HG03460 (cell line): ENCODE measurements around the gene KCNJ3.

Experiments
- ATAC-seq: cut with Tn5 transposase; IDR thresholded peaks from one replicate; pipeline ENCODE4 v1.9.1; 2021; ENCODE audit not compliant: unreplicated experiment

Gene KCNJ3

GRCh38 chr2:154706660-154707059, 8.2 kb downstream of the KCNJ3 start:
- no peak for ATAC-seq

GRCh38 chr2:154707994-154708575, 9.6 kb downstream of the KCNJ3 start:
- no peak for ATAC-seq

DNA sequence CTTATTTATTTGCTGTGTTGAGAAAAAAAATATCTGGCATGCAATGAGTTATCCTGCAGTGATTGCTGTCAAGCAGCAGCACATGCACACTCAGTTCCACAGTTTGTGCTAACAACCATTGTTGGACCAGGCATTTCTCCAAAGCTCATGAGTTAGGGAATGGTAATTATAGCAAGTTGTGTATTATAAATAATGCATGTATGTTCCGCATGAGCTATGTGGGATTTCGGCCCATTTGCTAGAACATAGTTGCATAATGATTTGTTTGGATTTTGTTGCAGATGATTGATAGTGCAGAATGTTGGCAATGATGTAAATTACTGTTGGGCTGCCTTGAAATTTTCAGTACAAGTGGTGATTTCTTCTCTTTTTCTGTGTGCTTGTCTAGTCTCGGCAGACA, 10.7 kb downstream of the KCNJ3 start:
- no peak for ATAC-seq

GRCh38 chr2:154710078-154710477, 11.6 kb downstream of the KCNJ3 start:
- ATAC-seq, result no peak

DNA sequence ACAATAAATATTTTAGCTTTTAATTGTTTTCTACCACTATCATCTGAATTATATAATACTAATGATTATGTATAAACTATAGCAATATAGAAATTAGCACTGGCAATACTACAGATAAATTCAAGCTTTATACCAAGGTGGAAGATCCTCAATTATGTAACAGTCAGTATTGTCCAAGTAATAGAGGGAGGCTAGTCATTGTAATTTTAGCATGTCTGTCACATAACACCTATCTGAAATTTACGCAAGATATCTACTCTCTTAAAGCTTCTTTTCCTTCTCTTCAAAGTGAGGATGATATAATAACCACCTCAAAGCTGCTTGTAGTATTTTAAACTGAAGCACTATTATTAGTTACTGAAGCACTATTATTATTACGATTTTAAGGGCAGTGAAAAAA, 12.2 kb downstream of the KCNJ3 start:
- ATAC-seq, result no peak

DNA sequence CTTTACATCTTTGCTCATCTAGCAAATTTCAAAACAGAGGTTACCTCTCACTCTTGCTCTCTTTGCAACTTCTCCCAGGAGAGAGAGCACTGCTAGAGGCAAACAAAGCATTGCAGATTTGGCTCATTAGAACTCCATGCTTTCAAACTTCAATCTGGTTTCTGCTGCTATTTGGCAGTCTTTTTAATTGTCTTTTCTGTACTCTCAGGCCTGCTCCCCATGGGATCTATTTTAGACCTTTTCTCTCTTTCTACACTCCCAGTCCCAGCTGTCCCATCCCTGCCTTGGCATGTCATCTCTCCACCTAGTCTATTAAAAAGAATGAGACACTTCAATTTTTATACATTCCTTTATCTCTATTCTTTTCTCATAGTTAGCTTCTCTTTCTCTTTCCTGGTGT, 15.2 kb downstream of the KCNJ3 start:
- ATAC-seq, result no peak

- ATAC-seq, result no peak
These were observed 22.2 kb downstream of the KCNJ3 start for GRCh38 chr2:154720651-154721050.

GRCh38 chr2:154724194-154724797, 25.8 kb downstream of the KCNJ3 start:
- no peak for ATAC-seq

DNA sequence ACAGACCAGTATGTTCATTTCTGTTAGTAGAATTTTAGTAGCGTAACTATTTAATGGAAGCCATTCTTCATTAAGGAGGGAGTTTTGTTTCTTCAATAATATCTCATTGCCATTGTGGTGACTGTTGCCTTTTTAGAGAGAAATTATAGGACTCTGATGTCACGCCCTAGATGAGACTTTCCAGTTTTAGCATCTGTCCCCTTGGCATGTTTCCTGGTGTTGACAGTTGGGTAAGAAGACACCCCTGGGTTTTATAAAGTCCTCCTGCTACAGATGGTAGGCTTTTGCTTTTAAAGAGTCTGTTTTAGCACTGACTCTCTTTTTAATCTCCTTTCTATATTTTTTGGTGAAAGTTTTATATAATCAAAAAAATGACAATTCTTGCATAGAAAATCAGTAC, 41.9 kb downstream of the KCNJ3 start:
- ATAC-seq, result no peak

DNA sequence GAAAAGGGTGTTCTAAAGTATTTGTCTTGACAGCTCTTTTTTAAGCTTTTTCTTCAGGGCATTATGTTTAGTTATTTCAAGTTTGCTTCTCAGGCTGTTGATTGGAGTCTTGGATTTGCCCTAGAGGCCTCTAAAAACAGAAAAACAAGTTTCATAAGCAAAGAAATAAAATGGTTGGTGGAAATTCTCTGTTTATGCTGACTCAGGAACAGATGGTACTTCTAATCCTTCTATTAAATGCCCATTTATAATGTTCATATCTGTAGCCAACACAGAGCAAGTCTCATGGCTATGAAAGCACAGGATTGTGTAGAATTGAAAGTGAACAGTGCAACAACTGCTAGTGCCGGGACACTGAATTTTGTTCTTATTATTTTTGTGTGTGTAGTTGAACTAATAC, 60.4 kb downstream of the KCNJ3 start:
- ATAC-seq, result no peak

- ATAC-seq, result no peak
These were observed 64.1 kb downstream of the KCNJ3 start for GRCh38 chr2:154762638-154763037.

DNA sequence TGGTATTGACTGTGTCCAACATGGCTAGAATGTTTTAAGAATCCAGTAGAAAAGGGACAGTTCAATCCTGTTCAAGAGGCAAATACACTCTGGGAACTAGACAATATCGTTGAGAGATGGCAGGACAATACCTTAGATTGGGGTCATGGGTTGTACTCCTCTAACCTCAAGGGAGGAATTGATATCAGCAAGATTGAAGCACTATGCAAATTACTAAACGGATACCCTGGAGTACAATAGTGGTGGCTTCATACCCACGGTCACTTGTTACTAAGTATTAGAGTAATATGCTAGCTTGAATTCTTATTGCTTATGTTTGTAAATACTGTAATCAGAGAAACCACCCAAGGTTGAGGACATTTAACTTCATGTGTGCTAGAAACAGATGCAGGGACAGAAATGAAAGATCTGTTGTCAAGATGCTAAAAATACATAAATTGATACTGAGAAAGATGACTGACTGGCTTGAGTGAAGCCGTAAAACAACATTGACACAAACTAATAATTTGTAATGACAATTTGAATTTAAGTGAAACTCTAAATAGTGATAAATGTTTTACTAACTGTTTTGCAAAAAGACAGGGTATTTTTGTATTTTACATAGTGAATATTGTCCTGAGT, 73.3 kb downstream of the KCNJ3 start:
- no peak for ATAC-seq

DNA sequence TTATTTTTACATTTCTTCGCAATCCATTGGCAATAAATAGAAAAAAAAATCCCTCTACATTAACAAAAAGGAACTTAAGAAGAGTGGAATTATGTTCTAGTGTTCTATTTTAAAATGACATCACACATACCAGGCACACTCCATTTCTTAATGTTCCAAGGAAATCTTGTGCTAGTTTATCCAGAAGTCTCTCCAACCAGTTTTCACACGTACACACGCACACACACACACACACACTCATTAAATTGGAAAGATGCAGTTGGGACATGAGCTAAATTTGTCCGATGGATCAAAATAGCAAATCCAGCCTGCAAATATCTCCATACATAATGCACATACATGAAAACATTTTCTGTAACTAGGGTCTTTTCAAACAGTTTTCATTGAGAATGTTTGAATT, 78.3 kb downstream of the KCNJ3 start:
- no peak for ATAC-seq

DNA sequence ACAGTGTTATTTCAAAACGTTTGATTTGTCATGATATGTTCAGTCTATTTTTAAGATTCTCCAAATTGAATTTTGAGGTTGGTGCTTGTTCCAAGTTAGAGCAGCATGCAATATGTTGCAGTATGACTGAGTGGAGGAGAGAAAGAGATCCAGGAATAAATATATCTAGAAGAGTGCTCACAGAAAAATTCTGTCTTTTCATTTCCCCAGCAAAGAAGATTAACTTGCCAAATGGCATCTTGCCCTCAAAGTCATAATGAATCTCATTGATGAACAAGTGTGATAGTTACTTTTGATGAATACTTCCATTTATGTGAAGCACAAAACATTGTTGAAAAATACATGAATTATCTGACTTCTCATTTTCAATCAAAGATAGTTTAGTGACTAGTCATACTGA, 95.9 kb downstream of the KCNJ3 start:
- no peak for ATAC-seq

GRCh38 chr2:154795651-154796050, 97.2 kb downstream of the KCNJ3 start:
- no peak for ATAC-seq

- no peak for ATAC-seq
These were observed 106.0 kb downstream of the KCNJ3 start for GRCh38 chr2:154804451-154804850.

- no peak for ATAC-seq
These were observed 115.1 kb downstream of the KCNJ3 start for GRCh38 chr2:154813636-154814035.

GRCh38 chr2:154814856-154815255, 116.4 kb downstream of the KCNJ3 start:
- no peak for ATAC-seq

DNA sequence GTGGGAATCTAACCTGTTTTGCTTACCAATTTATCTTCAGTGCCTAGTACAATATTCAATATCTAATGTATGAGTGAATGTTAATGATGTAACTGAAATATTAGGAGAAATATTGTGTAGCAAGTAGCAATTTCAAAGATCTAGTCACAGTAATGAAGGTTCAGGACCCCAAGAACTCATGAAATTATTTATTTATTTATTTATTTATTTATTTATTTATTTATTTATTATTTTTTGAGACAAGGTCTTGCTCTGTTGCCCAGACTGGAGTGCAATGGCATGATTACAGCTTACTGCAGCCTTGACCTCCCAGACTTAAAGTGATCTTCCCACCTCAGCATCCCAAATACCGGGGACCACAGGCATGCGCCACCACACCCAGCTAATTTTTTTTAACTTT, 126.9 kb downstream of the KCNJ3 start:
- ATAC-seq, result no peak

- no peak for ATAC-seq
These were observed 128.3 kb downstream of the KCNJ3 start for GRCh38 chr2:154826827-154827226.

- no peak for ATAC-seq
These were observed 128.8 kb downstream of the KCNJ3 start for GRCh38 chr2:154827286-154827685.

GRCh38 chr2:154832711-154833110, 134.2 kb downstream of the KCNJ3 start:
- no peak for ATAC-seq

GRCh38 chr2:154836632-154837031, 138.1 kb downstream of the KCNJ3 start:
- ATAC-seq, result no peak
